H1 (cell line): ENCODE data around the gene CNNM4. TPM values are rescaled to one million over a fixed set of nuclear protein-coding genes. Genes with fewer than 3 reads are reported as not detected.

Source experiments
- ASH2L ChIP-seq: fragments of 200-600, 300-600 bp; sonication (generic); IDR thresholded peaks from one replicate; pipeline ENCODE4 v1.7.1; 2017; ENCODE audit warnings: low read length
- ATF2 ChIP-seq: IDR thresholded peaks from 2 replicates; pipeline ENCODE4 v1.6.1; 2012; ENCODE audit warnings: low read length, inconsistent platforms
- ATF3 ChIP-seq: IDR thresholded peaks from 2 replicates; pipeline ENCODE4 v1.6.1; 2011; ENCODE audit warnings: low read depth, mild to moderate bottlenecking, low read length; ENCODE audit not compliant: insufficient read depth
- BCL11A ChIP-seq, 2 experiments: IDR thresholded peaks; one replicate each; pipeline ENCODE4 v1.6.1; 2011; ENCODE audit warnings: low read depth in 2 of 2, low read length in 2 of 2, mild to moderate bottlenecking in 2 of 2
- BRCA1 ChIP-seq: IDR thresholded peaks from 2 replicates; pipeline ENCODE4 v1.6.1; 2012; ENCODE audit warnings: low read depth, low read length, improper control_type of control experiment
- CHD1 ChIP-seq: IDR thresholded peaks from 2 replicates; pipeline ENCODE4 v1.6.1; 2012; ENCODE audit warnings: low read depth, low read length, improper control_type of control experiment
- CREB1 ChIP-seq: IDR thresholded peaks from 2 replicates; pipeline ENCODE4 v1.6.1; 2012; ENCODE audit warnings: inconsistent platforms
- CTBP2 ChIP-seq: IDR thresholded peaks from 2 replicates; pipeline ENCODE4 v1.7.0; 2011; ENCODE audit warnings: borderline replicate concordance, mild to moderate bottlenecking, moderate library complexity, mixed read lengths, low read length; ENCODE audit not compliant: insufficient read depth, insufficient read length
- EP300 ChIP-seq, 2 experiments: IDR thresholded peaks; 1 replicate in 1 of 2; 2 replicates in 1 of 2; pipeline ENCODE4 v1.6.1; 2011 to 2012; ENCODE audit warnings: low read depth in 2 of 2, low read length in 2 of 2, mild to moderate bottlenecking in 2 of 2, borderline replicate concordance in 1 of 2, inconsistent platforms in 1 of 2, moderate library complexity in 1 of 2
- GTF2F1 ChIP-seq: IDR thresholded peaks from 2 replicates; pipeline ENCODE4 v1.6.1; 2012; ENCODE audit warnings: low read depth, low read length, improper control_type of control experiment, borderline replicate concordance
- HDAC6 ChIP-seq: IDR thresholded peaks from one replicate; pipeline ENCODE4 v1.7.1; 2012; ENCODE audit warnings: low read depth, mild to moderate bottlenecking, inconsistent platforms, low read length, moderate library complexity
- JUND ChIP-seq: IDR thresholded peaks from 2 replicates; pipeline ENCODE4 v1.6.1; 2011; ENCODE audit warnings: mild to moderate bottlenecking, improper control_type of control experiment, low read length
- KDM4A ChIP-seq: IDR thresholded peaks from one replicate; pipeline ENCODE4 v1.7.1; 2012; ENCODE audit warnings: low read depth, mild to moderate bottlenecking, moderate library complexity, low read length, inconsistent platforms; ENCODE audit not compliant: severe bottlenecking
- POLR2A ChIP-seq, 2 experiments: IDR thresholded peaks; 1 replicate in 1 of 2; 2 replicates in 1 of 2; pipeline ENCODE4 v1.6.1; 2011; ENCODE audit warnings: low read depth in 2 of 2, low read length in 2 of 2, mild to moderate bottlenecking in 2 of 2; ENCODE audit errors: control extremely low read depth in 1 of 2
- POU5F1 ChIP-seq: IDR thresholded peaks from 2 replicates; pipeline ENCODE4 v1.6.1; 2011; ENCODE audit warnings: low read depth, mild to moderate bottlenecking, low read length, moderate library complexity
- RBBP5 ChIP-seq: IDR thresholded peaks from 2 replicates; pipeline ENCODE4 v1.7.1; 2012; ENCODE audit warnings: low read depth, mild to moderate bottlenecking, inconsistent platforms, low read length, moderate library complexity, borderline replicate concordance
- RFX5 ChIP-seq: IDR thresholded peaks from 2 replicates; pipeline ENCODE4 v1.6.1; 2011; ENCODE audit warnings: low read depth, low read length, improper control_type of control experiment, borderline replicate concordance
- SIRT6 ChIP-seq: IDR thresholded peaks from one replicate; pipeline ENCODE4 v1.7.1; 2012; ENCODE audit warnings: low read length, inconsistent platforms
- SIX5 ChIP-seq: IDR thresholded peaks from 2 replicates; pipeline ENCODE4 v1.6.1; 2011; ENCODE audit warnings: mild to moderate bottlenecking, low read depth, low read length
- SP2 ChIP-seq: IDR thresholded peaks from 2 replicates; pipeline ENCODE4 v1.6.1; 2012; ENCODE audit warnings: mild to moderate bottlenecking, low read length, inconsistent platforms
- SRF ChIP-seq: IDR thresholded peaks from 2 replicates; pipeline ENCODE4 v1.6.1; 2011; ENCODE audit warnings: mild to moderate bottlenecking, low read depth, low read length, moderate library complexity
- SUZ12 ChIP-seq: fragments of 200-600 bp; sonication (generic); IDR thresholded peaks from 2 replicates; pipeline ENCODE4 v1.6.1; 2012; ENCODE audit warnings: mild to moderate bottlenecking, inconsistent platforms, low read length, moderate library complexity, mixed read lengths
- TAF7 ChIP-seq: optimal IDR thresholded peaks from 2 replicates; pipeline ENCODE3; 2011; ENCODE audit warnings: low read depth, mild to moderate bottlenecking, inconsistent platforms, low read length, moderate library complexity, borderline replicate concordance
- polyA plus RNA-seq, 7 experiments: library from polyadenylated mRNA; depleted of rRNA in 3 of 7; stranded (reverse) in 5 of 7; unstranded in 2 of 7; fragments of >200 nt in 5 of 7; fragments of 200-250 nt in 2 of 7; gene quantifications; 1 replicate in 5 of 7; 2 replicates in 1 of 7; 4 replicates in 1 of 7; pipeline versions ENCODE4 v1.2.1 to v1.2.3, GENCODE V29; 2011 to 2013; ENCODE audit warnings: missing spikeins in 2 of 7, mixed read lengths in 2 of 7
- total RNA-seq: library from RNA; stranded (reverse); fragmentation: NEBNext Ultra II Directional; extraction: Animal tissue kit (Norgen Biotek cat#: 25700); gene quantifications from 2 replicates; pipeline ENCODE4 v1.2.1, GENCODE V29; 2021

The CNNM4 gene
- total and polyA plus RNA-seq, 2 of the 8 experiments (the other 6 are each of a cell fraction or from before 2014, with no cell fraction given), result 10.3 to 11.0 TPM

- TF ChIP-seq BCL11A (IDR thresholded peaks at IDR 0.05; ENCODE audit: low read depth in 2 of 2, low read length in 2 of 2) (no peak), EP300 (IDR thresholded peaks at IDR 0.05; ENCODE audit: borderline replicate concordance in 1 of 2, low read depth in 2 of 2, low read length in 2 of 2) (no peak), CTBP2 (no peak), CREB1 (no peak), POU5F1 (no peak), POLR2A (IDR thresholded peaks at IDR 0.05; ENCODE audit: control extremely low read depth in 1 of 2, low read depth in 2 of 2, low read length in 2 of 2) (peak in 1 of 2 experiments; percentile 63; a peak in 2 of 3 replicates), RBBP5 (no peak), SIRT6 (no peak), SIX5 (no peak), HDAC6 (no peak), ASH2L (no peak), CHD1 (no peak), SUZ12 (no peak), ATF2 (0 out of 2 replicates have a peak, but pooled peaks have one; percentile 10), KDM4A (no peak), ATF3 (no peak), GTF2F1 (no peak), SP2 (no peak), JUND (no peak), TAF7 (no peak), BRCA1 (no peak), SRF (no peak), RFX5 (no peak)
Observed at GRCh38 chr2:96856776-96857666, 96.3 kb downstream of the CNNM4 start (continued).
